ACC112 (cell line): Measurements from ENCODE around the gene ARNT2.

Experiments
- H2AFZ ChIP-seq: fragments of 200-600 bp; sonication (generic); one replicate; pipeline ENCODE4 v1.6.0; 2017; ENCODE audit warnings: antibody characterized with exemption, low read length; ENCODE audit not compliant: unreplicated experiment
- H3K27ac ChIP-seq: fragments of 200-600 bp; sonication (generic); 2 replicates; pipeline ENCODE4 v1.5.1; 2014; ENCODE audit warnings: low read depth, mild to moderate bottlenecking, antibody characterized with exemption, low read length, moderate library complexity
- H3K27me3 ChIP-seq: fragments of 200-600 bp; sonication (generic); 2 replicates; pipeline ENCODE4 v1.6.1; 2014; ENCODE audit warnings: mild to moderate bottlenecking, antibody characterized with exemption, low read length, moderate library complexity, mixed read lengths; ENCODE audit not compliant: insufficient read depth
- H3K36me3 ChIP-seq: fragments of 200-600 bp; sonication (generic); 2 replicates; pipeline ENCODE4 v1.6.1; 2016; ENCODE audit warnings: mild to moderate bottlenecking, antibody characterized with exemption, low read length, moderate library complexity, mixed read lengths; ENCODE audit not compliant: insufficient read depth
- H3K4me1 ChIP-seq: fragments of 200-600 bp; sonication (generic); one replicate; pipeline ENCODE4 v1.6.1; 2016; ENCODE audit warnings: low read length, mixed read lengths; ENCODE audit not compliant: insufficient read depth, unreplicated experiment, control insufficient read depth
- H3K4me3 ChIP-seq: fragments of 200-600 bp; sonication (generic); 2 replicates; pipeline ENCODE4 v1.5.1; 2014; ENCODE audit warnings: mild to moderate bottlenecking, low read depth, low read length
- H3K79me2 ChIP-seq: fragments of 200-600 bp; sonication (generic); one replicate; pipeline ENCODE4 v1.6.0; 2016; ENCODE audit warnings: low read length; ENCODE audit not compliant: control insufficient read depth, unreplicated experiment, insufficient read depth

Gene ARNT2

DNA sequence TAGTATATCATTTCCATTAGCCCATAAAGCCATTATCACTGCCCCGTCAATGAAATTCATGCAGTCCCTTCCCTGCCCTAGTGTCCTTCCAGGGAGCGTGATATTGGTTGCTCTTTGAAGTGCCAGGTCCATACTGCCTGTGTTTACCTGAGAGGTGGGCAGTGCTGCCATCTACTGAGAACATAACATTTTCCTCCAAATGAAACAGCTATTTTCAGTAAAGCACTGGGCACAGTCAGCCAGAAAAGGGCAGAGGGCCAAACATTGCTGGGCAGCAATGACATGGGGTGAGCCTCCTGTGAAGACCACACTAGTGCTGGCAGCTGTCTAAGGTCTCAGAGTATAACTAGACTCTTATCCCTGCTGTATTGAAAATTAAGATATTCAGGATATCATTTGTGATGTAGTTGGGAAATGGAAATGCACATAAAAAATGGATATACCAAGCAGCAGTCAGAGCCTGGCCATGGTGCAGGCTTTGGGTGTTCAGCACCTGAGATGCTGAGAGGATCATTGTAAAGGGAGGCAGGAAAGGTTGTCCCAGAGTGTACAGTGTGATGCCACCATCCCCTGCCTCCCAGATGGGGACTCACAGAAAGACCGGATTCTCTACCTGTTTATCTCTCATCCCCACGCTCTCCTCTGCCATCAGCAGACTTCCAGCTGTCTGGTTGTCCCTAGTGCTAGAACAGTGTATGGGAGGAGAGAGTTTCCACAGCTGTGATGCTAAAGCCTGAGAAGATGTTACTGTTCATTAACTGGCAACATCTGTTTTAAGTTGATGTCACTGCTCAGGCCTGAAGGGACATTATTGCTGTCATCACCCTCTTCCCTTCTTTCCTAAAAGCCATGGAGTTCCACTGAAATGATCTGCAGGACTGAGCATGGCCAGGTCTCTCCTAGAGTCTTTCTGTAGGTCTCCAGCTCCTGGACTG lies 108.8 kb downstream of the ARNT2 start:
- no peaks in the 10 kb centered on the region for H3K27me3 ChIP-seq
- H3K79me2 ChIP-seq: no peaks in the 10 kb centered on the region
- peaks cover 22% of the 10 kb centered on the region for H3K4me1 ChIP-seq
- H3K27ac ChIP-seq: peak overlapping the region; percentile 73; the same call in 1 of the 2 replicates
- no peak overlapping the region for H3K4me3 ChIP-seq
- no peaks in the 10 kb centered on the region for H3K36me3 ChIP-seq
- H2AFZ ChIP-seq: no peak overlapping the region

DNA sequence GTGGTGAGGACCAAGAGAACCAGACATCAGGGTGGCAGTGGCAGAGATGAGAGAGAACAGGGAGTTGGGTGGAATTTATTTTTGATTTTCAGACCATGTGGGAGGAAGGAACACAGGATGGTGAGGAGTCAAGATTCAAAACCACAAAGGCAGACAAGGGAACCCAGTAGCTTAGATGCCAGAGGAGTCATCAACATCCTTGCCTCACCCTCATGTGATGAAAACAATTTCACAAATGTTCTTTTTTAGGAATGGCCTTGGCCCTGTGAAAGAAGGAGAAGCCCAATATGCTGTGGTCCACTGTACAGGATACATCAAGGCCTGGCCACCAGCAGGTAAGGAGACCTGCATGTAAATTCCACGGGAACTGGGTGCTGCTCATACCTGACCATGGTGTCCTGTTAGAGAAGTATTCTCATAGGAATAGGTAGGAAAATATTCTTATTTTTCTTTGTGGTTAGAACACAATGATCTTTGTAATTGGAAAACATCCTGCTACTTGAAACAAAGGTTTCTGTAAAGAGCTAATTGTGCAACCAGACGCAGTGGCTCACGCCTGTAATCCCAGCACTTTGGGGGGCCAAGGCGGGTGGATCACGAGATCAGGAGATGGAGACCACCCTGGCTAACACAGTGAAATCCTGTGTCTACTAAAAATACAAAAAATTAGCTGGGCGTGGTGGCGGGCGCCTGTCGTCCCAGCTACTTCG lies 110.0 kb downstream of the ARNT2 start:
- peaks cover 19% of the 10 kb centered on the region for H3K4me1 ChIP-seq
- H3K36me3 ChIP-seq: no peaks in the 10 kb centered on the region
- no peaks in the 10 kb centered on the region for H3K79me2 ChIP-seq
- peak overlapping the region; percentile 73 for H3K27ac ChIP-seq
- H3K4me3 ChIP-seq: no peak overlapping the region
- no peak overlapping the region for H2AFZ ChIP-seq
- no peaks in the 10 kb centered on the region for H3K27me3 ChIP-seq

DNA sequence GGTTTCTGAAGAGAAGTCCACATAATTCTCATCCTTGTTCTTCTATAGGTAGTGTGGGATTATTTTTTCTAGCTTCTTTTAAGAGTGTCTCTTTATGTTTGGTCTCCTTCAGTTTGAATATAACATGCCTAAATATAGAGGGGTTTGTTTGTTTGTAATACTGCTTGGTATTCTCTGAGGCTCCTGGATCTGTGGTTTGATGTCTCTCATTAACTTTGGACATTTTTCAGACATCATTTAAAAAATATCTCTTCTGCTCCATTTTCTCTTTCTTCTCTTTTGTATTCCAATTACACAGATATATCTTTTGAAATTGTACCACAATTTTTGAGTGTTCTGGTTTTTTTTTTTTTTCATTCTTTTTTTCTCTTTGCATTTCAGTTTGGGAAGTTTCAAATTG lies 113.1 kb downstream of the ARNT2 start:
- Histone ChIP-seq H2AFZ (no peak overlapping the region), H3K79me2 (no peaks in the 10 kb centered on the region), H3K4me3 (no peak overlapping the region), H3K27me3 (no peaks in the 10 kb centered on the region), H3K4me1 (peaks cover 19% of the 10 kb centered on the region), H3K27ac (no peak overlapping the region), H3K36me3 (no peaks in the 10 kb centered on the region)

DNA sequence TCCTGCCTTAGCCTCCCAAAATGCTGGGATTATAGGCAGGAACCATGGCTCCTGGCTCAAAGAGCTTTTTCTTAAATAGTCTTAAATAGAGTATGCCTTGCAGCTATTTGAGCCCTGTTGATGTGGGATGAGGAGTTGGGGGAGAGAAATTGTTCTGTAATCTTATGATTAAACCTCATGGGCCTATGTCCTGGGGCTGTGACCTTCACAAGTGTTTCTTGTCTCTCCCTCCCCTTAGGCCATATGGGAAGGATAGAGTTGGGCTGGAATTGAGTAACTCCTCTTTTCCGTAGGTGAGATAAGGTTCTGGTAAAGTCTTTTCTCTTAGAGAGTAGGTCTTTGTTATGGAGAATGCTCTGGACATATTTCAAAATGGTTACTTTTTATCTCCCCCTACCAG lies 114.3 kb downstream of the ARNT2 start:
- no peak overlapping the region for H3K4me3 ChIP-seq
- peaks cover 11% of the 10 kb centered on the region for H3K4me1 ChIP-seq
- no peaks in the 10 kb centered on the region for H3K79me2 ChIP-seq
- H2AFZ ChIP-seq: no peak overlapping the region
- no peaks in the 10 kb centered on the region for H3K36me3 ChIP-seq
- no peaks in the 10 kb centered on the region for H3K27me3 ChIP-seq
- H3K27ac ChIP-seq: no peak overlapping the region

DNA sequence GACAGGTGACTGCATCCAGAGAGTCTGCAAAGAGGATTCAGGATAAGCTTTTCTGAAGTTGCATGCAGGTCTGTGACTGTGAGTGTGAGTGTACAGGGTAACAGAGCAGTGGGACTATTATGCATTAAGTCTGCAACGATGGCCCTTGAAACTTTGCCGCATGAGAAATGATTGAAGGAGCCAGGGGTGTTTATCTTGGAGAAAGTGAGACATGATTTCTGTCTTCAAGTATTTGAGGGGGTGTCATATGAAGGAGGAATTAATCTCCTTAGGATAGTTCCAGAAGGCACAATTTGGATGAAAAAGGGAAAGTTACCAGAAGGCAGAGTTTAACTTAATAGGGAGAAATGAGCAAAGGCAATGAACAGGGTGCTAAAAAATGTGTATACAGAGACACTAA lies 119.6 kb downstream of the ARNT2 start:
- H2AFZ ChIP-seq: no peak overlapping the region

DNA sequence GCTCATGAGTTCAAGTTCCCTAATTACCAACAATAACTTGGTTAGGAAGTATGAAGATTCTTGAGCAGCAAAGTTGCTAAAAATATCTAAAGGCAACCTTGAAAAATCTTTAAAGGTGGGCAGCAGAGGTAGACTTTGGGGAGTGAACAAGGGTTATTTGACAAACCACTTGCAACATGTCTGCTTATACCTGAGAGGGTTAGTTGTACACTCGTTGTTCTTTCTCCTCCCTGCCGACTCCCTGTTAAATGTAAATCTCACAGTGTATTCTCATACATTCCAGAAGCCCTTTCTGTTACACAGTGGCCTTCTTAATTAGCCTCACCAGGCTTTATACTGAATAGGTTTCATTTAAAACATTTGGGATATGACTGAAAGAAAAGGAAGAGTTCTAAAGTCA lies 121.7 kb downstream of the ARNT2 start:
- Histone ChIP-seq H3K27ac (no peak overlapping the region), H3K27me3 (no peaks in the 10 kb centered on the region; the same call in 1 of the 2 replicates), H2AFZ (no peak overlapping the region), H3K4me3 (no peak overlapping the region), H3K4me1 (peaks cover 8% of the 10 kb centered on the region), H3K79me2 (no peaks in the 10 kb centered on the region), H3K36me3 (no peaks in the 10 kb centered on the region)

More for the DNA sequence above, 119.6 kb downstream of the ARNT2 start:
- Histone ChIP-seq H3K27me3 (no peaks in the 10 kb centered on the region), H3K4me3 (no peak overlapping the region), H3K27ac (no peak overlapping the region), H3K79me2 (no peaks in the 10 kb centered on the region), H3K36me3 (no peaks in the 10 kb centered on the region), H3K4me1 (no peaks in the 10 kb centered on the region)

DNA sequence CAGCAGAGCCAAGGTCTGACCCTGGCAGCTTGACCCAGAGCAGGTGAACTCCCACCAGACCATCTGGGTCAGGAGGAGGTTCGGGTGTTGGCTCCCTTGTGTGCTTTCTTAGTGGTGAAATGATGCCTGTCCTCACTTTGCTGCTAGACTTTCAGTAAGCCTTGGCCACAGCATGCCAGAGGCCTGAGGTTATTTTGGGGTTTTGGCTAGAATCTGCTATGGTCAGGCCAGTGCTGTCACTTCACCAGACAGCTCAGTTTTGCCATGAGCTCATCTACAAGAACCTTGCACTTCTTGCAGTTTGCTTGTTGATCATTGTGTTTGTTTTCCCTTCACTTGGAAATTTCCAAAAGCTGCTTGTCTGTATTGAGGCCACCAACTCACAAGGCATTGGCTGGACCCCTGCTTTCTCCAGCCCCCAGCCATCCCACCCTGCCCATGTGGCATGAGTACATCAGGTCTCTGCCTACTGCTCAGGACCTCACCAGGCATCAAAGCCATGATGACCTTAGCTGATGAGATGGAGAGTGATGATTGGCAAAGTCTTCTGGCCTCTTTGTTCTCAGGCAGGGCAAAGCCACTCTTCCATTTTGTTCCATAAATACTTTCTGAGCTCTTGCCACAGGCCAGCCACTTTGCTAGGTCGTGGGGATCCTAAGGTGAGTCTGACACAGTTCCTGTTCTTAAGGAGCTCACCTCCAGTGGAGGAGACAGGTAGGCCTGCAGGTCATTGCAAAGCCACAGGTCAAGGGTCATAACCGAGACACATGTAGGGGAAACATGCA lies 122.6 kb downstream of the ARNT2 start:
- Histone ChIP-seq H3K27ac (no peak overlapping the region), H2AFZ (no peak overlapping the region), H3K79me2 (no peaks in the 10 kb centered on the region), H3K36me3 (no peaks in the 10 kb centered on the region), H3K4me3 (no peak overlapping the region), H3K4me1 (peaks cover 15% of the 10 kb centered on the region), H3K27me3 (no peaks in the 10 kb centered on the region; the same call in 1 of the 2 replicates)

DNA sequence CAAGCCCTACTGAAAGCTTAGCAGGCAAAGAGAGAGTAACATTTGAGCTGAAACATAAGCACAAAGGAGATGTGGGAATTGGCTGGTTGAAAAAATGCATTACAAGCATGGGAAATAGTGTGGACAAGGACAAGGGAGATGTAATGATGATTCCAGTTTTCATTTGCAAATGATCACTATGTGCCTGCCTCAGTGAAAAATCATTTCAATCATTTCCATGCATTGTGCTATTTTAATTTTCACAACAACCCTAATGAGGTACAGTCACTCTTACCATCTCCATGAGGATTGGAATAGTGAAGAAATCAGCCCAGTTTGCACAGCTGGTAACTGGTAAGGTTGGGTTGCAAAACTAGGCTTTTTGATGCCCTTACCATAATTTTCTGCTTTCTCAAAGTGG lies 123.2 kb downstream of the ARNT2 start:
- Histone ChIP-seq H3K4me1 (peaks cover 15% of the 10 kb centered on the region), H3K27me3 (no peaks in the 10 kb centered on the region; the same call in 1 of the 2 replicates), H3K36me3 (no peaks in the 10 kb centered on the region), H3K79me2 (no peaks in the 10 kb centered on the region), H3K4me3 (no peak overlapping the region), H2AFZ (no peak overlapping the region), H3K27ac (no peak overlapping the region)

DNA sequence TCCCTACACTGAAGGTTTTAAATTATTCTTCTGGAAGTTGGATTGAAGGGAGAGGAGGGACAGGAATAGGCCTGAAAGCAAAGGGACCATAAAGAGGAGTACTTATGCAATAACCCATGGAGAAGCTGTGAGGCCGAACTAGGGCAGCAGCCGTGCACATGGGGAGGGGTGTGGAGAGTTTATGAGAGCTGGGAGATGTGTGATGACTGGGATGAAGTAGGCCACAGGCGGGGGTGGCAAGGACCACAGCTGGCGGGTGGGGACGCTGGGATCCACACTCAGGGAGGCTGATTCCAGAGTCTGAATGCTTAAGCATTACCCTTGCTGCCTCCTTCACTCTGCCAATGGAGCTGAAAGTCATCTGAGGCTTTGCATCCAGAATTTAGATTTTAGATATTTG lies 123.8 kb downstream of the ARNT2 start:
- Histone ChIP-seq H2AFZ (no peak overlapping the region), H3K27ac (no peak overlapping the region), H3K4me1 (peaks cover 15% of the 10 kb centered on the region), H3K27me3 (no peaks in the 10 kb centered on the region; the same call in 1 of the 2 replicates), H3K36me3 (no peaks in the 10 kb centered on the region), H3K4me3 (no peak overlapping the region), H3K79me2 (no peaks in the 10 kb centered on the region)

DNA sequence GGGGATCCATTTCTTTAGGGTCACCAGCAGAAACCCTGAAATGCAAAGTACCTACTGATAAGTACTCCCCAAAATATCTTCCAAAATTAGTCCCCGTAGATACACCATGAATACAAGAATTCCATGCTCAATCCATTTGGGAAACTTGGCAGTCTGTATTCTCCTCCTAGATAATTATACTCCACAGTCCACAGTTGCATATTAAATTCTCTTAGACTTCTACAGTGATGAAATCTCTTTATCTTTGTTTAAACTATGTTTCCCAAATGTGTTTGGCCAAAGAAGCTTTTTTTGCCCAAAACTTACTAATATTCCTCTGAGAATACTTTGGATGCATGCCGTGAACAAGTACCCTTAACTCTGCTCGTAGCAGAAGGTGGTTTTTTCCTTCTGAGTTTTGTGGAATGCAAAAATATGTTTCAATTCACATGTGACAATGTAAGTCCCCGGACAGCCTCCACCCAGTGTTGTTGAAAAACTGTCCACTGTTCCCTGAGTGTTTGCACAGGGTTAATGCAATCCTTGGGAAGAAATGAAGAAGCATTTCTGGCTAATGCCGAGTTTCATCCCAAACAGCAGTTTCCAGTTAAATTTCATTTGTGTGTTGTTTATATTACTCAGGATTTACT lies 126.7 kb downstream of the ARNT2 start:
- Histone ChIP-seq H3K4me3 (peak overlapping the region; percentile 43), H2AFZ (peak overlapping the region; percentile 51), H3K4me1 (peaks cover 15% of the 10 kb centered on the region), H3K27me3 (no peaks in the 10 kb centered on the region; the same call in 1 of the 2 replicates), H3K36me3 (no peaks in the 10 kb centered on the region), H3K27ac (peak overlapping the region; percentile 42; the same call in 1 of the 2 replicates), H3K79me2 (no peaks in the 10 kb centered on the region)
